ENCODE results near the gene GDF2.

Gene GDF2

GRCh38 chr10:47331954-47332353 lies 9.7 kb downstream of the GDF2 start:
- no peak overlapping the region for H3K18ac ChIP-seq (ENCODE audit: low read length)
- no peak overlapping the region for H4K8ac ChIP-seq (ENCODE audit: low read depth, low read length)
- DNase-seq: no peak
- H2BK120ac ChIP-seq (ENCODE audit: low read depth, low read length): no peak overlapping the region
- no peak overlapping the region for H2BK15ac ChIP-seq (replicated peaks; ENCODE audit: low read depth)
- H3K4me1 ChIP-seq (ENCODE audit: control insufficient read depth, low read depth, low read length): no peaks in the 10 kb centered on the region
- H3K4ac ChIP-seq (ENCODE audit: low read depth, low read length): no peak overlapping the region
- no peak overlapping the region for H2BK5ac ChIP-seq (ENCODE audit: low read length)
- H3K4me2 ChIP-seq (ENCODE audit: low read length): no peak overlapping the region
- H3K4me3 ChIP-seq (ENCODE audit: low read length): no peak overlapping the region
- H3K27me3 ChIP-seq (ENCODE audit: insufficient read depth, low read length, poor library complexity): no peaks in the 10 kb centered on the region
- H3K79me1 ChIP-seq (ENCODE audit: low read length): no peaks in the 10 kb centered on the region
- H3K56ac ChIP-seq (ENCODE audit: low read length): no peak overlapping the region
- no peak overlapping the region for H2AK5ac ChIP-seq (ENCODE audit: low read length)
- no peak overlapping the region for H3K27ac ChIP-seq (ENCODE audit: low read depth, low read length)
- no peak overlapping the region for H3K9ac ChIP-seq (ENCODE audit: low read length)
- no peak overlapping the region for H3K23ac ChIP-seq (ENCODE audit: low read length)
- no peak overlapping the region for H4K5ac ChIP-seq (ENCODE audit: low read length)
- no CpG with 5 or more reads among the region's 7 CpGs for WGBS (ENCODE audit: extremely low coverage, insufficient coverage, low lambda C conversion rate)
- H3K79me2 ChIP-seq (ENCODE audit: control insufficient read depth, insufficient read depth, low read length): no peaks in the 10 kb centered on the region
- H3K36me3 ChIP-seq (ENCODE audit: control insufficient read depth, insufficient read depth, low read length): no peaks in the 10 kb centered on the region

GRCh38 chr10:47332371-47332770 lies 10.1 kb downstream of the GDF2 start:
- Histone ChIP-seq H3K18ac (ENCODE audit: low read length) (no peak overlapping the region), H3K56ac (ENCODE audit: low read length) (no peak overlapping the region), H3K27me3 (ENCODE audit: insufficient read depth, low read length, poor library complexity) (no peaks in the 10 kb centered on the region), H3K36me3 (ENCODE audit: control insufficient read depth, insufficient read depth, low read length) (no peaks in the 10 kb centered on the region), H2BK120ac (ENCODE audit: low read depth, low read length) (no peak overlapping the region), H3K9ac (ENCODE audit: low read length) (no peak overlapping the region), H2AK5ac (ENCODE audit: low read length) (no peak overlapping the region), H3K4me2 (ENCODE audit: low read length) (no peak overlapping the region), H4K5ac (ENCODE audit: low read length) (no peak overlapping the region), H3K4me3 (ENCODE audit: low read length) (no peak overlapping the region), H3K79me1 (ENCODE audit: low read length) (no peaks in the 10 kb centered on the region), H2BK15ac (replicated peaks; ENCODE audit: low read depth) (no peak overlapping the region), H2BK5ac (ENCODE audit: low read length) (no peak overlapping the region), H3K4ac (ENCODE audit: low read depth, low read length) (no peak overlapping the region), H3K23ac (ENCODE audit: low read length) (no peak overlapping the region), H3K4me1 (ENCODE audit: control insufficient read depth, low read depth, low read length) (no peaks in the 10 kb centered on the region), H3K27ac (ENCODE audit: low read depth, low read length) (no peak overlapping the region), H4K8ac (ENCODE audit: low read depth, low read length) (no peak overlapping the region), H3K79me2 (ENCODE audit: control insufficient read depth, insufficient read depth, low read length) (no peaks in the 10 kb centered on the region)
- DNase-seq: no peak
- WGBS (ENCODE audit: extremely low coverage, insufficient coverage, low lambda C conversion rate): no CpG with 5 or more reads among the region's 3 CpGs

GRCh38 chr10:47332946-47333345 lies 10.7 kb downstream of the GDF2 start:
- Histone ChIP-seq H3K79me1 (ENCODE audit: low read length) (no peaks in the 10 kb centered on the region), H2BK5ac (ENCODE audit: low read length) (no peak overlapping the region), H3K4me2 (ENCODE audit: low read length) (no peak overlapping the region), H3K4me3 (ENCODE audit: low read length) (no peak overlapping the region), H3K23ac (ENCODE audit: low read length) (no peak overlapping the region), H2BK15ac (replicated peaks; ENCODE audit: low read depth) (no peak overlapping the region), H3K36me3 (ENCODE audit: control insufficient read depth, insufficient read depth, low read length) (no peaks in the 10 kb centered on the region), H3K4ac (ENCODE audit: low read depth, low read length) (no peak overlapping the region), H2AK5ac (ENCODE audit: low read length) (no peak overlapping the region), H3K27ac (ENCODE audit: low read depth, low read length) (no peak overlapping the region), H3K9ac (ENCODE audit: low read length) (no peak overlapping the region), H3K27me3 (ENCODE audit: insufficient read depth, low read length, poor library complexity) (no peaks in the 10 kb centered on the region), H3K79me2 (ENCODE audit: control insufficient read depth, insufficient read depth, low read length) (no peaks in the 10 kb centered on the region), H2BK120ac (ENCODE audit: low read depth, low read length) (no peak overlapping the region), H3K4me1 (ENCODE audit: control insufficient read depth, low read depth, low read length) (no peaks in the 10 kb centered on the region), H3K18ac (ENCODE audit: low read length) (no peak overlapping the region), H4K8ac (ENCODE audit: low read depth, low read length) (no peak overlapping the region), H3K56ac (ENCODE audit: low read length) (no peak overlapping the region), H4K5ac (ENCODE audit: low read length) (no peak overlapping the region)
- WGBS (ENCODE audit: extremely low coverage, insufficient coverage, low lambda C conversion rate): no CpG with 5 or more reads among the region's 3 CpGs
- DNase-seq: no peak

GRCh38 chr10:47333532-47333931 lies 11.3 kb downstream of the GDF2 start:
- 100% methylated on average over 3 of the region's 6 CpGs for WGBS (ENCODE audit: extremely low coverage, insufficient coverage, low lambda C conversion rate)
- Histone ChIP-seq H4K8ac (ENCODE audit: low read depth, low read length) (no peak overlapping the region), H3K36me3 (ENCODE audit: control insufficient read depth, insufficient read depth, low read length) (no peaks in the 10 kb centered on the region), H2BK120ac (ENCODE audit: low read depth, low read length) (no peak overlapping the region), H3K27me3 (ENCODE audit: insufficient read depth, low read length, poor library complexity) (no peaks in the 10 kb centered on the region), H3K4ac (ENCODE audit: low read depth, low read length) (no peak overlapping the region), H3K4me2 (ENCODE audit: low read length) (no peak overlapping the region), H2BK15ac (replicated peaks; ENCODE audit: low read depth) (no peak overlapping the region), H3K18ac (ENCODE audit: low read length) (no peak overlapping the region), H2BK5ac (ENCODE audit: low read length) (no peak overlapping the region), H3K79me1 (ENCODE audit: low read length) (no peaks in the 10 kb centered on the region), H3K79me2 (ENCODE audit: control insufficient read depth, insufficient read depth, low read length) (no peaks in the 10 kb centered on the region), H2AK5ac (ENCODE audit: low read length) (no peak overlapping the region), H3K23ac (ENCODE audit: low read length) (no peak overlapping the region), H3K4me1 (ENCODE audit: control insufficient read depth, low read depth, low read length) (no peaks in the 10 kb centered on the region), H3K27ac (ENCODE audit: low read depth, low read length) (no peak overlapping the region), H3K9ac (ENCODE audit: low read length) (no peak overlapping the region), H3K56ac (ENCODE audit: low read length) (no peak overlapping the region), H3K4me3 (ENCODE audit: low read length) (no peak overlapping the region), H4K5ac (ENCODE audit: low read length) (no peak overlapping the region)
- DNase-seq: no peak

- Histone ChIP-seq H2BK5ac (ENCODE audit: low read length) (no peak overlapping the region), H3K4me1 (ENCODE audit: control insufficient read depth, low read depth, low read length) (no peaks in the 10 kb centered on the region), H3K23ac (ENCODE audit: low read length) (no peak overlapping the region), H3K79me1 (ENCODE audit: low read length) (no peaks in the 10 kb centered on the region), H2BK15ac (replicated peaks; ENCODE audit: low read depth) (no peak overlapping the region), H3K27me3 (ENCODE audit: insufficient read depth, low read length, poor library complexity) (no peaks in the 10 kb centered on the region), H3K79me2 (ENCODE audit: control insufficient read depth, insufficient read depth, low read length) (no peaks in the 10 kb centered on the region), H3K18ac (ENCODE audit: low read length) (no peak overlapping the region), H3K9ac (ENCODE audit: low read length) (no peak overlapping the region), H3K4me3 (ENCODE audit: low read length) (no peak overlapping the region), H3K4ac (ENCODE audit: low read depth, low read length) (no peak overlapping the region), H4K8ac (ENCODE audit: low read depth, low read length) (no peak overlapping the region), H3K4me2 (ENCODE audit: low read length) (no peak overlapping the region), H3K56ac (ENCODE audit: low read length) (no peak overlapping the region), H2AK5ac (ENCODE audit: low read length) (no peak overlapping the region), H3K27ac (ENCODE audit: low read depth, low read length) (no peak overlapping the region), H4K5ac (ENCODE audit: low read length) (no peak overlapping the region), H2BK120ac (ENCODE audit: low read depth, low read length) (no peak overlapping the region), H3K36me3 (ENCODE audit: control insufficient read depth, insufficient read depth, low read length) (no peaks in the 10 kb centered on the region)
- DNase-seq: no peak
- no CpG with 5 or more reads among the region's 8 CpGs for WGBS (ENCODE audit: extremely low coverage, insufficient coverage, low lambda C conversion rate)
Measured at GRCh38 chr10:47334466-47335295, 12.4 kb downstream of the GDF2 start.

DNA sequence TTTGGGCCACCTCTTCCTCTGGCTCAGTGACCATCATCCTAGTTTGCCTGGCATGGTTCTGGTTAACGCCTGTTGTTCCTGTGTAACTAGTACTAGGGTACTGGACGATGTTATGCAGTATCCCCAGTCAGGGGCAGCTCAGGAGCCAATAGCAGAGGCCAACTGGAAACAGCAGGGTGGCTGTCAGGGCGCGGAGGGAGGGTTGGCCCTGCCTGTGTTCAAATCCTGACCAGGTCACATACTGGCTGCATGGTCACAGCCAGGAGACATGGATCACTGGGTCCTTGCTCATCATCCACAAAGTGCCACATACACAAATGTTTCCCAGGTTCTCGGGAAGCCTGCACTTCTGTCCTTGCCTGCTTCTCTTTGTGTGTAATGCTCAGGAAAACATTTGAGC lies 13.7 kb downstream of the GDF2 start:
- no CpG with 5 or more reads among the region's 5 CpGs for WGBS (ENCODE audit: extremely low coverage, insufficient coverage, low lambda C conversion rate)
- no peak overlapping the region for H3K4ac ChIP-seq (ENCODE audit: low read depth, low read length)
- no peak overlapping the region for H2BK15ac ChIP-seq (replicated peaks; ENCODE audit: low read depth)
- no peak overlapping the region for H2AK5ac ChIP-seq (ENCODE audit: low read length)
- H3K9ac ChIP-seq (ENCODE audit: low read length): no peak overlapping the region
- H3K27me3 ChIP-seq (ENCODE audit: insufficient read depth, low read length, poor library complexity): no peaks in the 10 kb centered on the region
- no peaks in the 10 kb centered on the region for H3K79me2 ChIP-seq (ENCODE audit: control insufficient read depth, insufficient read depth, low read length)
- no peak for DNase-seq
- H3K23ac ChIP-seq (ENCODE audit: low read length): no peak overlapping the region
- no peak overlapping the region for H4K8ac ChIP-seq (ENCODE audit: low read depth, low read length)
- no peak overlapping the region for H3K56ac ChIP-seq (ENCODE audit: low read length)
- no peaks in the 10 kb centered on the region for H3K79me1 ChIP-seq (ENCODE audit: low read length)
- H3K27ac ChIP-seq (ENCODE audit: low read depth, low read length): no peak overlapping the region
- H3K4me3 ChIP-seq (ENCODE audit: low read length): no peak overlapping the region
- H3K4me1 ChIP-seq (ENCODE audit: control insufficient read depth, low read depth, low read length): no peaks in the 10 kb centered on the region
- no peaks in the 10 kb centered on the region for H3K36me3 ChIP-seq (ENCODE audit: control insufficient read depth, insufficient read depth, low read length)
- H2BK120ac ChIP-seq (ENCODE audit: low read depth, low read length): no peak overlapping the region
- no peak overlapping the region for H2BK5ac ChIP-seq (ENCODE audit: low read length)
- no peak overlapping the region for H4K5ac ChIP-seq (ENCODE audit: low read length)
- no peak overlapping the region for H3K18ac ChIP-seq (ENCODE audit: low read length)
- no peak overlapping the region for H3K4me2 ChIP-seq (ENCODE audit: low read length)
